Mesenchymal stem cell (in vitro differentiated cells and primary cell): ENCODE results near the gene ABCC6.
"Not testable (repeated sequence)": the region's sequence is repeated elsewhere in the genome, so short reads cannot be mapped to it uniquely, and the experiment has no call there.

ENCODE experiments used
- DNase-seq: peaks from one replicate; pipeline ENCODE4 v3.0.0-alpha.2; 2013
- H2AFZ ChIP-seq: one replicate; pipeline ENCODE4 v1.6.1; 2013; ENCODE audit warnings: low read depth, mild to moderate bottlenecking, control low read depth, inconsistent platforms, low read length, moderate library complexity
- H2AK5ac ChIP-seq: 2 replicates; pipeline ENCODE4 v1.6.1; 2013; ENCODE audit warnings: low read length, moderate library complexity, mild to moderate bottlenecking, inconsistent platforms; ENCODE audit not compliant: severe bottlenecking
- H2BK120ac ChIP-seq: one replicate; pipeline ENCODE4 v1.6.1; 2013; ENCODE audit warnings: low read depth, mild to moderate bottlenecking, inconsistent platforms, low read length, moderate library complexity
- H2BK12ac ChIP-seq, 2 experiments: one replicate each; pipeline ENCODE4 v1.6.1; 2013; ENCODE audit warnings: inconsistent platforms in 2 of 2, low read length in 2 of 2, mild to moderate bottlenecking in 2 of 2, moderate library complexity in 2 of 2, control low read depth in 1 of 2
- H2BK15ac ChIP-seq: one replicate; pipeline ENCODE4 v1.6.1; 2013; ENCODE audit warnings: mild to moderate bottlenecking, low read depth, inconsistent platforms; ENCODE audit not compliant: poor library complexity, severe bottlenecking
- H2BK5ac ChIP-seq: 2 replicates; pipeline ENCODE4 v1.6.1; 2013; ENCODE audit warnings: low read depth, mild to moderate bottlenecking, low read length, control low read depth, inconsistent platforms; ENCODE audit not compliant: poor library complexity, severe bottlenecking
- H3K14ac ChIP-seq, 2 experiments: one replicate each; pipeline ENCODE4 v1.6.1; 2013; ENCODE audit warnings: inconsistent platforms in 2 of 2, low read length in 2 of 2, control low read depth in 1 of 2, mild to moderate bottlenecking in 1 of 2, moderate library complexity in 1 of 2
- H3K18ac ChIP-seq, 2 experiments: one replicate each; pipeline ENCODE4 v1.6.1; 2013; ENCODE audit warnings: inconsistent platforms in 2 of 2, low read length in 2 of 2, control low read depth in 1 of 2, low read depth in 1 of 2, mild to moderate bottlenecking in 1 of 2
- H3K23ac ChIP-seq, 2 experiments: one replicate each; pipeline ENCODE4 v1.6.1; 2013; ENCODE audit warnings: inconsistent platforms in 2 of 2, low read length in 2 of 2, mild to moderate bottlenecking in 2 of 2, moderate library complexity in 2 of 2, control low read depth in 1 of 2
- H3K27ac ChIP-seq: 2 replicates; pipeline ENCODE4 v1.5.1; 2013; ENCODE audit warnings: mild to moderate bottlenecking, moderate library complexity, low read length, control low read depth, inconsistent platforms; ENCODE audit not compliant: poor library complexity, severe bottlenecking
- H3K27me3 ChIP-seq, 2 experiments: 2 replicates each; pipeline versions ENCODE4 v1.6.1 to v1.7.0; 2013; ENCODE audit warnings: low read length in 2 of 2, mild to moderate bottlenecking in 2 of 2, moderate library complexity in 2 of 2, control low read depth in 1 of 2, inconsistent platforms in 1 of 2; ENCODE audit not compliant: control insufficient read depth in 1 of 2, insufficient read depth in 1 of 2
- H3K36me3 ChIP-seq, 2 experiments: 2 replicates each; pipeline versions ENCODE4 v1.6.1 to v1.7.0; 2013; ENCODE audit warnings: low read length in 2 of 2, control low read depth in 1 of 2, inconsistent platforms in 1 of 2, low read depth in 1 of 2, mild to moderate bottlenecking in 1 of 2; ENCODE audit not compliant: insufficient read depth in 2 of 2, control insufficient read depth in 1 of 2
- H3K4ac ChIP-seq, 2 experiments: one replicate each; pipeline ENCODE4 v1.6.1; 2013; ENCODE audit warnings: inconsistent platforms in 2 of 2, low read length in 2 of 2, mild to moderate bottlenecking in 2 of 2, moderate library complexity in 2 of 2, control low read depth in 1 of 2, low read depth in 1 of 2
- H3K4me1 ChIP-seq: 2 replicates; pipeline ENCODE4 v1.6.1; 2013; ENCODE audit warnings: low read depth, low read length, control low read depth; ENCODE audit not compliant: control insufficient read depth, insufficient read depth
- H3K4me2 ChIP-seq: 2 replicates; pipeline ENCODE4 v1.6.1; 2013; ENCODE audit warnings: low read length, mild to moderate bottlenecking, inconsistent platforms; ENCODE audit not compliant: poor library complexity, severe bottlenecking
- H3K4me3 ChIP-seq, 2 experiments: 2 replicates each; pipeline versions ENCODE4 v1.5.1 to v1.7.0; 2013; ENCODE audit warnings: low read length in 2 of 2, mild to moderate bottlenecking in 2 of 2, control low read depth in 1 of 2, low read depth in 1 of 2; ENCODE audit not compliant: insufficient read depth in 1 of 2
- H3K79me1 ChIP-seq: replicated peaks from 2 replicates; pipeline ENCODE4 v1.6.1; 2013; ENCODE audit warnings: mild to moderate bottlenecking, control low read depth, low read length, inconsistent platforms; ENCODE audit not compliant: poor library complexity, severe bottlenecking
- H3K9ac ChIP-seq: 2 replicates; pipeline ENCODE4 v1.7.0; 2013; ENCODE audit warnings: mild to moderate bottlenecking, low read length, moderate library complexity
- H3K9me3 ChIP-seq: 2 replicates; pipeline ENCODE4 v1.7.0; 2013; ENCODE audit warnings: mild to moderate bottlenecking, low read length; ENCODE audit not compliant: control insufficient read depth
- H4K8ac ChIP-seq: one replicate; pipeline ENCODE4 v1.6.1; 2013; ENCODE audit warnings: inconsistent platforms, mild to moderate bottlenecking, low read length, moderate library complexity
- H4K91ac ChIP-seq: one replicate; pipeline ENCODE4 v1.6.1; 2013; ENCODE audit warnings: mild to moderate bottlenecking, low read length, inconsistent platforms
- WGBS: methylation state at CpG from one replicate; pipeline ENCODE4 v1.1.7; 2013; ENCODE audit warnings: mixed read lengths; 5-methylcytosine and 5-hydroxymethylcytosine counted together

The ABCC6 gene

GRCh38 chr16:16104804-16105141 lies 118.5 kb downstream of the ABCC6 start:
- DNase-seq, H3K27ac ChIP-seq, H2AFZ ChIP-seq, H3K9ac ChIP-seq, H3K4ac ChIP-seq, H3K4me3 ChIP-seq, H3K14ac ChIP-seq, H3K18ac ChIP-seq, H3K23ac ChIP-seq, H3K9me3 ChIP-seq, H2BK120ac ChIP-seq, H4K91ac ChIP-seq, H4K8ac ChIP-seq, H2BK15ac ChIP-seq, H3K27me3 ChIP-seq, H2AK5ac ChIP-seq, H3K4me1 ChIP-seq, H3K4me2 ChIP-seq, H2BK5ac ChIP-seq, H2BK12ac ChIP-seq: not testable (repeated sequence)
- H3K36me3 ChIP-seq, result peaks cover 51 to 69% of the 10 kb centered on the region in 2 experiments
- H3K79me1 ChIP-seq, result peaks cover 11% of the 10 kb centered on the region
- 97% methylated on average over 20 of the region's 21 CpGs for WGBS

DNA sequence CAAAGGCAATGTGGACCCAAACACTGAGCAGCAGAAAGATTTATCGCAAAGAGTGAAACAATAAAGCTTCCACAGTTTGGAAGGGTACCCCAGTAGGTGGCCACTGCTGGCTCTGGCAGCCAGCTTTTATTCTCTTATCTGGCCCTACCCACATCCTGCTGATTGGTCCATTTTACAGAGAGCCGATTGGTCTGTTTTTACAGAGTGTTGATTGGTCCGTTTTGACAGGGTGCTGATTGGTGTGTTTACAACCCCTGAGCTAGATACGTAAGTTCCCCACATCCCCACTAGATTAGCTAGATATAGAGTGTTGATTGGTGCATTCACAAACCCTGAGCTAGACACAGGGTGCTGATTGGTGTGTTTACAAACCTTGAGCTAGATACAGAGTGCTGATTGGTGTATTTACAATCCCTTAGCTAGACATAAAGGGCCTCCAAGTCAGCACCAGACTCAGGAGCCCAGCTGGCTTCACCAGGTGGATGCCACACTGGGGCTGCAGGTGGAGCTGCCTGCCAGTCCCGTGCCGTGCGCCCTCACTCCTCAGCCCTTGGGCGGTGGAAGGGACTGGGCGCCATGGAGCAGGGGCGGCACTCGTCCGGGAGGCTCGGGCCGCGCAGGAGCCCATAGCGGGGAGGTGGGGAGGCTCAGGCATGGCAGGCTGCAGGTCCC lies 119.0 kb downstream of the ABCC6 start:
- WGBS, result 90% methylated on average over 13 of the region's 16 CpGs
- H4K8ac ChIP-seq, H2BK120ac ChIP-seq, H3K9me3 ChIP-seq, H3K14ac ChIP-seq, H2BK5ac ChIP-seq, H3K4me1 ChIP-seq, H3K27ac ChIP-seq, H3K27me3 ChIP-seq, H2AK5ac ChIP-seq, H3K4me3 ChIP-seq, H3K4me2 ChIP-seq, H2BK15ac ChIP-seq, H3K9ac ChIP-seq, H2BK12ac ChIP-seq, H3K4ac ChIP-seq, H3K18ac ChIP-seq, H3K23ac ChIP-seq, H2AFZ ChIP-seq, DNase-seq, H4K91ac ChIP-seq: not testable (repeated sequence)
- H3K79me1 ChIP-seq, result peaks cover 11% of the 10 kb centered on the region
- peaks cover 50 to 68% of the 10 kb centered on the region in 2 experiments for H3K36me3 ChIP-seq

DNA sequence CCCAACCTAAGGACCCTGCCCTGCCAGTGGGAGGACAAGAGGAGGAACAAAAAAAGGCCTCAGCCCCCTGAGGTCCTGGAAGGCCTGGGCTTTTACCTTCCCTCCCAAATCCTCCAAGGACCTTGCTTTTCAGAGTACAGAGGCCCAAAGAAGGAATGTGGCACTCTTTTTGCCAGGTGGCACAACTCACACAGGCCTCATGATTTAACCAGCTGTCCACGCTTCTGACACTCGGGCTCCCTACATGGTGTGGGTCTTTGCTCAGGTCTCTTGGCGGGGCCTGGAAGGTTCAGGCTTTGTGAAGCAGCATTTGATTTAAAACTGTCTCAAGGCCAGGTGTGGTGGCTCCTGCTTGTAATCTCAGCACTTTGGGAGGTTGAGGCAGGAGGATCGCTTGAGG lies 120.6 kb downstream of the ABCC6 start:
- no peak overlapping the region for H2BK12ac ChIP-seq
- H3K4me3 ChIP-seq, result no peak overlapping the region
- H3K79me1 ChIP-seq, result peaks cover 11% of the 10 kb centered on the region
- H3K4me2 ChIP-seq, result no peak overlapping the region
- H3K9ac ChIP-seq, result no peak overlapping the region
- no peak overlapping the region for H3K18ac ChIP-seq
- H2AFZ ChIP-seq, result no peak overlapping the region
- peaks cover 56 to 67% of the 10 kb centered on the region in 2 experiments for H3K36me3 ChIP-seq
- no peaks in the 10 kb centered on the region for H3K27me3 ChIP-seq
- peaks cover 3% of the 10 kb centered on the region for H3K4me1 ChIP-seq
- H3K9me3 ChIP-seq, result no peaks in the 10 kb centered on the region
- DNase-seq, result no peak
- no peak overlapping the region for H4K91ac ChIP-seq
- H2AK5ac ChIP-seq, result no peak overlapping the region
- no peak overlapping the region for H2BK15ac ChIP-seq
- no peak overlapping the region for H3K4ac ChIP-seq
- H3K14ac ChIP-seq, result no peak overlapping the region
- peak overlapping the region; percentile 19 for H4K8ac ChIP-seq
- H3K23ac ChIP-seq, result no peak overlapping the region
- H2BK120ac ChIP-seq, result no peak overlapping the region
- no peak overlapping the region for H3K27ac ChIP-seq
- 94% methylated on average over 4 of the region's 4 CpGs for WGBS
- H2BK5ac ChIP-seq, result no peak overlapping the region

GRCh38 chr16:16101585-16101984 lies 121.7 kb downstream of the ABCC6 start:
- Histone ChIP-seq H3K27me3 (no peaks in the 10 kb centered on the region), H3K4me3 (no peak overlapping the region), H3K23ac (no peak overlapping the region), H3K18ac (no peak overlapping the region), H3K9ac (no peak overlapping the region), H2AK5ac (no peak overlapping the region), H3K4me2 (no peak overlapping the region), H3K14ac (no peak overlapping the region), H3K27ac (no peak overlapping the region), H3K9me3 (no peaks in the 10 kb centered on the region), H2BK12ac (no peak overlapping the region), H2BK5ac (no peak overlapping the region), H4K91ac (no peak overlapping the region), H2BK120ac (no peak overlapping the region), H3K79me1 (peaks cover 11% of the 10 kb centered on the region), H4K8ac (no peak overlapping the region), H2AFZ (no peak overlapping the region), H3K4ac (no peak overlapping the region), H2BK15ac (no peak overlapping the region), H3K36me3 (peaks cover 55 to 62% of the 10 kb centered on the region in 2 experiments), H3K4me1 (peaks cover 11% of the 10 kb centered on the region)
- no peak for DNase-seq
- WGBS, result 97% methylated on average over 5 of the region's 5 CpGs
